HG03571 (cell line): ENCODE data around the gene ITGAD.

ENCODE experiments used
- ATAC-seq: cut with Tn5 transposase; IDR thresholded peaks from one replicate; pipeline ENCODE4 v1.9.1; 2021; ENCODE audit not compliant: unreplicated experiment

ITGAD gene

DNA sequence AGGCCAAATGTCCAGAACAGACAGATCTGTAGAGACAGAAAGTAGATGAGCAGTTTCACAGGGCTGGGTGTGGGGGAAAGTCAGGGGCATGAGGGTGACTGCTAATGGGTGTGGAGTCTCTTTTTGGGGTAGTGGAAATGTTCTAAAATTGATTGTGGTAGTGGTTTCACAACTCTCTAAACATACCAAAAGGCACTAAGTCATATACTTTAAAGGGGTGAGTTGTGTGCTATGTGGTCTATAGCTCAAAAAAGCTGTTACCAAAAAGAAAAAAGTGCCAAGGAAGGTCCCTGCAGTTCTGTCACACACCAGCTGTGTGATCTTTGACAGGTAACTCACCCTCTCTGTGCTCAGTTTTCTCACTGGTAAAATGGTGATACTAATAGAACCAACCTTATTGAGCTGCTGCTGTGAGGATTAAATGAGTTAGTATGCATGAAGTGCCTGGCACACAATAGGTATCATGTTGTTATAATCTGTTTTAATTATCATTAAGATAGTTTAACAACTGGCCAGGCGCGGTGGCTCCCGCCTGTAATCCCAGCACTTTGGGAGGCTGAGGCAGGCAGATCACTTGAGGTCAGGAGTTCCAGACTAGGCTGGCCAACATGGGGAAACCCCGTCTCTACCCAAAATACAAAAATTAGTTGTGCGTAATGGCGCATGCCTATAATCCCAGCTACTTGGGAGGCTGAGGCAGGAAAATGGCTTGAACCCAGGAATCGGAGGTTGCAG, 27.8 kb upstream of the ITGAD start:
- no peak for ATAC-seq

DNA sequence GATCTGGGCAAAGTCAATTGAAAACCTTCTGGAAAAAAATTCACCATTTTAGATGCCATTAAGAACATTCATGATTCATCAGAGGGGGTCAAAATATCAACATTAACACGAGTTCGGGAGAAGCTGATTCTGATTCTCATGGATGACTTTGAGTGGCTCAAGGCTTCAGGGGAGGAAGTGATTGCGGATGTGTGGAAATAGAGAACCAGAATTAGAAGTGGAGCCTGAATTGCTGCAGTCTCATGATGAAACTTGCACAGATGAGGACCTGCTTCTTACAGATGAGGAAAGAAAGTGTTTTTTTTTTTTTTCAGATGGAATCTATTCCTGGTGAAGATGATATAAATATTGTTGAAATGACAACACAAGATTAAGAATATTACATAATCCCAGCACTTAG, 25.3 kb upstream of the ITGAD start:
- ATAC-seq: no peak

DNA sequence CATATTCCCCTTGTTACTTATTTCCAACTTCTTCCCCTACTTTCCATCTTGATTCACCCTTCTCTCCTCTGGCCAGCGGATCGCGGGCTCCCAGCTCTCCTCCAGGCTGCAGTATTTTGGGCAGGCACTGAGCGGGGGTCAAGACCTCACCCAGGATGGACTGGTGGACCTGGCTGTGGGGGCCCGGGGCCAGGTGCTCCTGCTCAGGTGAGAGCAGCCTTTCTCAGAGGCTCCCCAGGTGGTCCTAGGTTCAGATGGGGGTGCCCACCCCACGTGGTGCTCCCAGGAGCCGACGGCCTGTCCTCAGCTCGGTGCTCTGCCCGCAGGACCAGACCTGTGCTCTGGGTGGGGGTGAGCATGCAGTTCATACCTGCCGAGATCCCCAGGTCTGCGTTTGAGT, 22.1 kb upstream of the ITGAD start:
- ATAC-seq: no peak

DNA sequence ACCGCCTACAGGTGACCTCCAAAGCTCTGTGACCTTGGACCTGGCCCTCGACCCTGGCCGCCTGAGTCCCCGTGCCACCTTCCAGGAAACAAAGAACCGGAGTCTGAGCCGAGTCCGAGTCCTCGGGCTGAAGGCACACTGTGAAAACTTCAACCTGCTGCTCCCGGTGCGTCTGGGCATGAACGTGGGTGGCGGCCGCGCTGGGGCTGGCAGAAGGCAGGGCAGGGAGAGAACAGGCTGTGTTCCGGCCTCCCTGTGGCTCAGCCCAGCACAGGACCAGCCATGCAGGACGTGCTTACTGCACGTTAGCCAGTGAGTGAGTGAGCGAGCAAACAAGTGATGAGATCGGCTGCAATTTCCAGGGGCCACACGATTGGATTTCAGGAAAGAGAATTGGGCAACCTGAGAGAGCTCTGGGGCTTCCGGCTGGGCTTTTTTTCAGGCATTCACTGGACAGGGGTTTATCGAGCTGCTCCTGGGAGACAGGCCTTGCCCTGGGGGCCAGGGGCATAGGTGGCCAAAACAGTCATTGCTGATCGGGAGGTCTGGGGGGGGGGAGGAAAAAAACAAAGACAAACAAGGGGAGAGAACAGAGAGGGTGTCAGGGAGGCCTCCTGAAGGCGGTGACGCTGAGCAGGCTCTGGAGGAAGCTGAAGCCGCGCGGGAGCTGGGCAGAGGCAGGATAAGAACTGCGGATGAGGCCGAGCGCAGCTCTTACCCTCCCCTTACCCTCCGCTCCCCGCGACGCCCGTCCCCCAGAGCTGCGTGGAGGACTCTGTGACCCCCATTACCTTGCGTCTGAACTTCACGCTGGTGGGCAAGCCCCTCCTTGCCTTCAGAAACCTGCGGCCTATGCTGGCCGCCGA, 21.3 kb upstream of the ITGAD start:
- ATAC-seq: no peak

- ATAC-seq: no peak
Observed at GRCh38 chr16:31373235-31373634, 19.9 kb upstream of the ITGAD start.

GRCh38 chr16:31375231-31375630, 17.9 kb upstream of the ITGAD start:
- ATAC-seq: no peak

DNA sequence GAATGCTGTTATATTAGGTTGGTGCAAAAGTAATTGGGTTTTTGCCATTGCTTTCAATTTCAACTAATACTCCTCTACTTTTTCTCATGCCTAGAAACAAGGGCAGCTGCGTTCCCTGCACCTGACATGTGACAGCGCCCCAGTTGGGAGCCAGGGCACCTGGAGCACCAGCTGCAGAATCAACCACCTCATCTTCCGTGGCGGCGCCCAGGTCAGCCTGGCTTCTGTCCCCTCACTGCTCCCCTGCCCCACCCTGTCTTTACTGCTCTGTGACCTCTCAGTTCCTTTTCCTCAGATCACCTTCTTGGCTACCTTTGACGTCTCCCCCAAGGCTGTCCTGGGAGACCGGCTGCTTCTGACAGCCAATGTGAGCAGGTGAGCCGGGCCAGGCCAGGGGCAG, 16.4 kb upstream of the ITGAD start:
- no peak for ATAC-seq

GRCh38 chr16:31377210-31377903, 15.8 kb upstream of the ITGAD start:
- no peak for ATAC-seq

DNA sequence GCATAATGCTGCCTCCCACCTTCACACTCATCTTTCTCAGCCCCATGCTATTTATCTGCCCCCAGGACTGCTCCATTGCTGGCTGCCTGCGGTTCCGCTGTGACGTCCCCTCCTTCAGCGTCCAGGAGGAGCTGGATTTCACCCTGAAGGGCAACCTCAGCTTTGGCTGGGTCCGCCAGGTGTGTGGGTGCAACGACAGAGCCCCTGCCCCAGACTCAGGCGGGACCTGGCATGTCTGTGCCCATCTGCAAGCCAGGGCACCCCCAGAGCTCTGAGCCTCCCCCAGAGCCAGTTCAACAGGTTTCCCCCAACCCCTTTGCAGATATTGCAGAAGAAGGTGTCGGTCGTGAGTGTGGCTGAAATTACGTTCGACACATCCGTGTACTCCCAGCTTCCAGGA, 12.9 kb upstream of the ITGAD start:
- no peak for ATAC-seq

DNA sequence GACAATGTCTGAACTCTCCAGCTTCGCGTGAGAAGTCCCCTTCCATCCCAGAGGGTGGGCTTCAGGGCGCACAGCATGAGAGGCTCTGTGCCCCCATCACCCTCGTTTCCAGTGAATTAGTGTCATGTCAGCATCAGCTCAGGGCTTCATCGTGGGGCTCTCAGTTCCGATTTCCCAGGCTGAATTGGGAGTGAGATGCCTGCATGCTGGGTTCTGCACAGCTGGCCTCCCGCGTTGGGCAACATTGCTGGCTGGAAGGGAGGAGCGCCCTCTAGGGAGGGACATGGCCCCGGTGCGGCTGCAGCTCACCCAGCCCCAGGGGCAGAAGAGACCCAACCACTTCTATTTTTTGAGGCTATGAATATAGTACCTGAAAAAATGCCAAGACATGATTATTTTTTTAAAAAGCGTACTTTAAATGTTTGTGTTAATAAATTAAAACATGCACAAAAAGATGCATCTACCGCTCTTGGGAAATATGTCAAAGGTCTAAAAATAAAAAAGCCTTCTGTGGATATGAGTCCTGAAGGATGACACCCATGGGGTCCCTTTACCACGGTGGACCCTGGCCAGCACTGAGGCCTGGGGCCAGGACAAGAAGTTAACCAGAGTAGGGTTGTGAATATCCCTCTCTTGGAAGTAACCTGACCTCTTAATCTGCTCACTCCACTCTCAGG, 10.5 kb upstream of the ITGAD start:
- ATAC-seq: no peak

DNA sequence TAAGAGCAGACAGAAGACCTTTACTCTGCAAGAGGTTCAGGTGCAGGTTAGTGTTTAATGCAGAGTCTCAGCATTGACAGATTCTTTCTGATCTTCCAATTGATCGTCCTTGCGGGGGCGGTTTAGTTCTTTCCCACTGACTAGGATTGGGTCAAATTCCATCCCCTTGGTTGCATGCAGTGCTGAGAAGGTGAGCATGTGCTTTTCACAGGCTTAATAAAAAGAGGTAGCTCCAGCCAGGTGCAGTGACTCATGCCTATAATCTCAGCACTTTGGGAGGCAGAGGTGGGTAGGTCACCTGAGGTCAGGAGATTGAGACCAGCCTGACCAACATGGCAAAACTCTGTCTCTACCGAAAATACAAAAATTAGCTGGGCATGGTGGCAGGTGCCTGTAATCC, 7.5 kb upstream of the ITGAD start:
- no peak for ATAC-seq

GRCh38 chr16:31386157-31386984, 6.8 kb upstream of the ITGAD start:
- no peak for ATAC-seq

DNA sequence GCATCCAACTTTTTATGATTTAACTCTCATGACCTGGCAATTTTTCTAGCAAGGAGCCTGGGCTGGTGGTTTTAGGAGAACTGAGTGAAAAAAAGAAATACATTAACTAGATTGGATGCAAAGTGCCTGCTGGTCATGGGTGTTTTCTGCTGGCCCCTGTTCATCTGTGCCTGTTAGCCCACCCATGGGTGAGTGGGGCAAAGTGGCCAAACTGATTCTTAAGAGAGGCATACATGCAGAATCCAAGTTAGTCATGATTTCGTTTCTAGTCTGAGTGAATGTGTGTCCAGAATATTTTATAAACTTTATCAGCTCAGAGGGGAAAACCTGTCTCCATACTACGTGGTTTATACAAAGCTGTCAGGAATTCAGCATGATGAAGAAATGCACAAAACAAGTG, 4.6 kb upstream of the ITGAD start:
- ATAC-seq: no peak

DNA sequence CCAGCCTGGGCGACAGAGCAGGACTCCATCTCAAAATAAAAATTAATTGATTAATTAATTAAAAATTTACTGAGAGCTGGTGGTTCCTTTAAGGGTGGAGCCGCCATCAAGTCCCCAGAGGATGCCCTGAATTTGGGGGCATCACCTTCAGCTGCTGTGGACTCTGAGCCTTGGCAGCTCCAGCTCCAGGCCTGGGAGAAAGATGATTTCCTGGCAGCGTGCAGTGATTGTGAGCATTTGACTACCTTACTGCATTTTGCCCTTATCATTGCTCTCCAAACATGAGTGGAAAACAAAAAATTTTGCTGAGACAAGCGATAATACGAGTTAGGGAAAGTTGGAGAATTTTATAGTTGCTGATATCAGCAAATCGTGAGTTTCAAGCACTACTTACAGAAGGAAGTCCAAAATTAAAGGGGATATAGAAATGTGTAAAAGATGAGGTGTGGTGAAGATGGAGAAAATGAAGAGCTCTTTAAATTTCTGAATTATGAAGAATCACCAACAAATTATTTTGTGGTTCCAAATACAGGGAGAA, 2.6 kb upstream of the ITGAD start:
- no peak for ATAC-seq

DNA sequence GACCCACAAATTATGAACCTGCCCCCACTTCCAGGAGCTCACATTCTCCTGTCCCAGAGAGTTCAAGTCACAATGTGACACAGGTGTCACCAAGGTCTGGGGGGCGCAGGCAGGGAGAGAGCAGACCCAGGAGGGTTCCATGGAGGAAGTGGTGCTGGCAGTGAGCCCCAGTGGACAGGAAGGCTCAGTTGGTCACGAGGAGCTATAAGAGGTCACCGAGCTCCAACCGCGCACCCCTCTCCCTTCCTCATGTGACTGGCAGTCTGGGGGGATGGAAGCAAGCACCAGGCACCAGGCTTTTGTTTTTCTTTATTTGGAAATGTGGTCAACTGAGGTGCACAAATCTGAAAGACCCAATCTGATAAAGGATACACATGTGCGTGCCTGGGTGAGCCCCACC, 2.5 kb downstream of the ITGAD start:
- no peak for ATAC-seq

GRCh38 chr16:31397096-31397660, 4.0 kb downstream of the ITGAD start:
- ATAC-seq: no peak

- ATAC-seq: no peak
Observed at GRCh38 chr16:31397701-31398100, 4.6 kb downstream of the ITGAD start.

DNA sequence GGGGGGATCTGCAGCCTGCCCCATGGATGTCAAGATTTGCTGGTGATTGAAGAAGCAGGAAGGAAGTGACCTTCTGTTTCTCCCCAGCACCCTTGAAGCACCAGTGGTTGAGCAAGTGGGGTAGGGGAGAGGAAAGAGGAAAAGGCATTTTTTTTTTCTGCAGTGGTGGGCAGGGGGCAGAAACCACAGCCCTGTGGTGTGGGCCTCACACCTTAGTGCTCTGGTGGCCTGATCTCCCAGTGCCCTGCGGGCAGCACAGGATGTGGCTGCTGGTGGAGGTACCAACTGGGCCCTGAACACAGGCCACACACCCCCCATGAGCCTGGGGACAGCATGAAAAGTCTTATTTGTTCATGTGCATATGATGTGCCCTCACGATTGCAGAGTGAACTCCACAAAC, 7.1 kb downstream of the ITGAD start:
- ATAC-seq: no peak

DNA sequence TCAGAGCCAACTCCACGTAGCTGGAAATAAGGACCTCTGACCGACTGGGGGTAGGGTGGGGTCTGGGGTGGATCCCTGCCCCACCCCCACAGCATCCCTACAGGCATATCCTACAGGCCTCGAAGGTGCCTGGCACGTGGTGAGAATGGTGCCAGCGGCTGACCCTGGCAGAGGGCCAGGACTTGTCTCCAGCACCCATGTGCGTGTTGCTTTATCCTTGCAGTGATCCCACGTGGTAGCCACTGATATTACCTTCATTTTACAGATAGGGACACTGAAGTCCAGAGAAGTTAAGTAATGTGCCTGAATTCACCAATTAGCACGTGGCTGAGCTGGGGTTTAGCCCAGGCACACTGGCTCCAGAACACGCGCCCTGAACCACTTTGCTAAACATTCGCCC, 8.3 kb downstream of the ITGAD start:
- ATAC-seq: no peak

- ATAC-seq: no peak
Observed at GRCh38 chr16:31402687-31403086, 9.6 kb downstream of the ITGAD start.
